ENCODE measurements around the gene ENTPD6.

DNA sequence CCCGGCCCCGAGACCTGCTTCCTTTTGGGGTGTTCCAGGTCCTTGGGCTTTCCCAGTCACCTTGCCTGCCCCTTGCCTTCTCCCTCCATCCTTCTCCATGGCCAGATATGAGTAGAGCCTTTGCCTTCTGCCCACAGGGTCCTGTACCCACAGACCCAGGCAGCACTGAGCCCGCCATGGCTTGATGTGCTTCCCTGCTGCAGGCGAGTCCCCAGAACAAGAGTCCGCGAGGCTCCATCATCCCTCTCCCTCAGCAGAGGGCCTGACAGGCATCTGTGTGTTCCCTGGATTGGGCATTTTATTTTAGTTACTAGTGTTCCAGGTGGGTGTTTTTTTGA lies 74.3 kb downstream of the ENTPD6 start:
- TF ChIP-seq POLR2AphosphoS5 (IDR thresholded peaks at IDR 0.05; ENCODE audit: low read depth, low read length) (no peak), TAF1 (IDR thresholded peaks at IDR 0.05; ENCODE audit: borderline replicate concordance, insufficient read depth, low read length) (no peak), SIN3A (IDR thresholded peaks at IDR 0.05; ENCODE audit: borderline replicate concordance, insufficient read depth, low read length) (no peak), FOXP2 (optimal IDR thresholded peaks at IDR 0.05; ENCODE audit: borderline replicate concordance, extremely low read depth, extremely low read length, insufficient read depth) (no peak)
- TF ChIP-seq, protein P1, sequence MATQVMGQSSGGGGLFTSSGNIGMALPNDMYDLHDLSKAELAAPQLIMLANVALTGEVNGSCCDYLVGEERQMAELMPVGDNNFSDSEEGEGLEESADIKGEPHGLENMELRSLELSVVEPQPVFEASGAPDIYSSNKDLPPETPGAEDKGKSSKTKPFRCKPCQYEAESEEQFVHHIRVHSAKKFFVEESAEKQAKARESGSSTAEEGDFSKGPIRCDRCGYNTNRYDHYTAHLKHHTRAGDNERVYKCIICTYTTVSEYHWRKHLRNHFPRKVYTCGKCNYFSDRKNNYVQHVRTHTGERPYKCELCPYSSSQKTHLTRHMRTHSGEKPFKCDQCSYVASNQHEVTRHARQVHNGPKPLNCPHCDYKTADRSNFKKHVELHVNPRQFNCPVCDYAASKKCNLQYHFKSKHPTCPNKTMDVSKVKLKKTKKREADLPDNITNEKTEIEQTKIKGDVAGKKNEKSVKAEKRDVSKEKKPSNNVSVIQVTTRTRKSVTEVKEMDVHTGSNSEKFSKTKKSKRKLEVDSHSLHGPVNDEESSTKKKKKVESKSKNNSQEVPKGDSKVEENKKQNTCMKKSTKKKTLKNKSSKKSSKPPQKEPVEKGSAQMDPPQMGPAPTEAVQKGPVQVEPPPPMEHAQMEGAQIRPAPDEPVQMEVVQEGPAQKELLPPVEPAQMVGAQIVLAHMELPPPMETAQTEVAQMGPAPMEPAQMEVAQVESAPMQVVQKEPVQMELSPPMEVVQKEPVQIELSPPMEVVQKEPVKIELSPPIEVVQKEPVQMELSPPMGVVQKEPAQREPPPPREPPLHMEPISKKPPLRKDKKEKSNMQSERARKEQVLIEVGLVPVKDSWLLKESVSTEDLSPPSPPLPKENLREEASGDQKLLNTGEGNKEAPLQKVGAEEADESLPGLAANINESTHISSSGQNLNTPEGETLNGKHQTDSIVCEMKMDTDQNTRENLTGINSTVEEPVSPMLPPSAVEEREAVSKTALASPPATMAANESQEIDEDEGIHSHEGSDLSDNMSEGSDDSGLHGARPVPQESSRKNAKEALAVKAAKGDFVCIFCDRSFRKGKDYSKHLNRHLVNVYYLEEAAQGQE (IDR thresholded peaks at IDR 0.05; ENCODE audit: insufficient read depth in 1 of 2, low read depth in 2 of 2, low read length in 2 of 2) = no peak
